Ovary (tissue), 3 donors: Measurements from ENCODE around the gene SSPN.

ENCODE experiments used
- POLR2A ChIP-seq: fragments of 450-650 bp; IDR thresholded peaks from one replicate; pipeline ENCODE4 v1.6.1; 2017; ENCODE audit warnings: antibody characterized with exemption, mild to moderate bottlenecking, moderate library complexity
- TF ChIP-seq, protein P1 (sequence below), 3 donors: fragments of 450-650 bp in 2 of 3; fragments of 200-600 bp in 1 of 3; IDR thresholded peaks; one replicate each; pipeline versions ENCODE4 v1.5.1 to v1.8.0; 2016 to 2022; ENCODE audit warnings: antibody characterized with exemption in 3 of 3, mild to moderate bottlenecking in 1 of 3
- donor health status: DM: no; HTN: no; CAD: no.

DNA sequence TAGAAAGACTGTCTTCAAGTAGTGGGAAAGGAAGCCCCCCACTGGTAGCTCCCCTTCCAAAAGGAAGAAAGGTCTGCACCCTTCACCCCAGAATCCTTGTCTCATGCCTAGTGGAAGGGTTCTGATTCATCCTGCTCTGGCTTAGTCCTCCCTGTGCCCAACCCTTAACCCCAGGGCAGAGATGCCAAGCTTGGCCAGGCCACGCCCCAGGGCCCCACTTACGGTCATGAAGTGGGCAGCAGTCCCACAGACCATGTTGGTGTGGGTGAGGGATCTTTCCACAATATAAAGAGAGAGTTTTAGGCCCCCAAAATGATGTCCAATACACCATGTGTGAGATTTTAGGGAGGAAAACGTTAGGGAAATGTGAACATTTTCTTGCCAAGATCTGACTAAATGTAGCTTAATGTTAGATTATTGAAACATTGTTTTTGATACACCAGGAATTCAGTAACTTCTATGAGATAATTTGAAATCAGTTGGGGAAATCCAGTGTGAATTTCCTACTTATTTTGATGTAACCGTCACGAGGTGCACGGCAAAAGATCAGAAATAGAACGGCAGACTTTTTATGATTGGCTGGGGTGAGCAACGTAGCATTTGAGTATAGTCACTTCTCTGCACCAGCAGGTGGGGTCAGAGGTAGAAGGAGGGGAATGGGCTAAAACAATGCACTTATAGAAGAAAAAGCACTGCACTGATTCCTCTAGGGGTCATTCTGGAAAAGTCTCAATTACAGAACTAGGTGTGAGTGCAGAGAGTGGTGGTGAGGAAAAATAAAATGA is 8.2 kb upstream of the SSPN start:
- TF ChIP-seq, protein P1, sequence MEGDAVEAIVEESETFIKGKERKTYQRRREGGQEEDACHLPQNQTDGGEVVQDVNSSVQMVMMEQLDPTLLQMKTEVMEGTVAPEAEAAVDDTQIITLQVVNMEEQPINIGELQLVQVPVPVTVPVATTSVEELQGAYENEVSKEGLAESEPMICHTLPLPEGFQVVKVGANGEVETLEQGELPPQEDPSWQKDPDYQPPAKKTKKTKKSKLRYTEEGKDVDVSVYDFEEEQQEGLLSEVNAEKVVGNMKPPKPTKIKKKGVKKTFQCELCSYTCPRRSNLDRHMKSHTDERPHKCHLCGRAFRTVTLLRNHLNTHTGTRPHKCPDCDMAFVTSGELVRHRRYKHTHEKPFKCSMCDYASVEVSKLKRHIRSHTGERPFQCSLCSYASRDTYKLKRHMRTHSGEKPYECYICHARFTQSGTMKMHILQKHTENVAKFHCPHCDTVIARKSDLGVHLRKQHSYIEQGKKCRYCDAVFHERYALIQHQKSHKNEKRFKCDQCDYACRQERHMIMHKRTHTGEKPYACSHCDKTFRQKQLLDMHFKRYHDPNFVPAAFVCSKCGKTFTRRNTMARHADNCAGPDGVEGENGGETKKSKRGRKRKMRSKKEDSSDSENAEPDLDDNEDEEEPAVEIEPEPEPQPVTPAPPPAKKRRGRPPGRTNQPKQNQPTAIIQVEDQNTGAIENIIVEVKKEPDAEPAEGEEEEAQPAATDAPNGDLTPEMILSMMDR (IDR thresholded peaks at IDR 0.05) = no peak
- TF ChIP-seq POLR2A = no peak
